Aorta (tissue), 5 donors: ENCODE results near the gene SUZ12. TPM values are rescaled to one million over a fixed set of nuclear protein-coding genes. Genes with fewer than 3 reads are reported as not detected.
"Not testable (repeated sequence)": the region's sequence is repeated elsewhere in the genome, so short reads cannot be mapped to it uniquely, and the experiment has no call there.

Experiments
- ATAC-seq: fragments of 200-7000 bp; cut with Tn5 transposase; one replicate; pipeline ENCODE4 v1.9.1; 2022; ENCODE audit warnings: moderate library complexity; ENCODE audit not compliant: low FRiP score
- DNase-seq, 2 donors: peaks; one replicate each; pipeline ENCODE4 v3.0.0-alpha.2; 2020
- H3K27ac ChIP-seq, 2 donors: one replicate each; pipeline ENCODE4 v1.5.1; 2013; ENCODE audit warnings: low read length in 2 of 2, mild to moderate bottlenecking in 2 of 2, moderate library complexity in 2 of 2, control low read depth in 1 of 2, inconsistent platforms in 1 of 2, low read depth in 1 of 2
- H3K27me3 ChIP-seq, 2 donors: one replicate each; pipeline ENCODE4 v1.6.1; 2013; ENCODE audit warnings: control low read depth in 1 of 2, low read length in 1 of 2, mild to moderate bottlenecking in 1 of 2, moderate library complexity in 1 of 2; ENCODE audit not compliant: insufficient read depth in 2 of 2, control insufficient read depth in 1 of 2
- H3K36me3 ChIP-seq, 2 donors: one replicate each; pipeline ENCODE4 v1.6.1; 2013; ENCODE audit warnings: control low read depth in 1 of 2, low read length in 1 of 2, mild to moderate bottlenecking in 1 of 2; ENCODE audit not compliant: insufficient read depth in 2 of 2, control insufficient read depth in 1 of 2
- H3K4me1 ChIP-seq, 2 donors: one replicate each; pipeline ENCODE4 v1.6.1; 2013; ENCODE audit warnings: low read length in 2 of 2, control low read depth in 1 of 2, mild to moderate bottlenecking in 1 of 2, moderate library complexity in 1 of 2; ENCODE audit not compliant: insufficient read depth in 2 of 2, control insufficient read depth in 1 of 2
- H3K4me3 ChIP-seq, 2 donors: one replicate each; pipeline ENCODE4 v1.5.1; 2013; ENCODE audit warnings: low read length in 2 of 2, control low read depth in 1 of 2, mild to moderate bottlenecking in 1 of 2
- H3K9me3 ChIP-seq: one replicate; pipeline ENCODE4 v1.6.1; 2013; ENCODE audit warnings: mild to moderate bottlenecking, low read length; ENCODE audit not compliant: control insufficient read depth
- WGBS, 2 donors: extraction: QIAGEN DNeasy Blood & Tissue Kit; methylation state at CpG; one replicate each; pipeline ENCODE4 v1.1.7; 2013; 5-methylcytosine and 5-hydroxymethylcytosine counted together
- intact Hi-C, 2 donors: fragments of 100-400 bp; cut with DNase I; formaldehyde crosslinking; loops; one replicate each; pipeline versions ENCODE4 v1.14.2 to v1.15.0; 2022
- polyA plus RNA-seq, 2 donors: library from polyadenylated mRNA; stranded (reverse); fragments of 200-250 nt; gene quantifications; one replicate each; pipeline ENCODE4 v1.2.3, GENCODE V29; 2013
- total RNA-seq, 2 donors: library from RNA; stranded (reverse); fragmentation: NEBNext Ultra II Directional; extraction: Animal tissue kit (Norgen Biotek cat#: 25700); gene quantifications; one replicate each; pipeline ENCODE4 v1.2.1, GENCODE V29; 2021
- donor health status: healthy with polysubstance abuse.
- donor health status: Bipolar disorder and iron deficiency.
- donor health status: DM: no; HTN: no; CAD: no.
- donor health status: DM: no; HTN: no; CAD: no.
- donor health status: DM: yes; HTN: yes; CAD: no.

The SUZ12 gene
- total and polyA plus RNA-seq, 4 donors: 8.9 to 20.1 (median 13.9) TPM

- ATAC-seq, H3K27ac ChIP-seq, H3K27me3 ChIP-seq, intact Hi-C loops, H3K4me3 ChIP-seq, H3K9me3 ChIP-seq, H3K4me1 ChIP-seq, H3K36me3 ChIP-seq, DNase-seq: not testable (repeated sequence)
- WGBS, 2 donors: 86 to 88% methylated on average over 5 of the region's 5 CpGs
Observed at GRCh38 chr17:31975391-31975790, 38.6 kb downstream of the SUZ12 start.

GRCh38 chr17:31991821-31992220, 55.0 kb downstream of the SUZ12 start:
- H3K27ac ChIP-seq, H3K36me3 ChIP-seq, H3K27me3 ChIP-seq, H3K4me3 ChIP-seq, H3K9me3 ChIP-seq, intact Hi-C loops, H3K4me1 ChIP-seq, ATAC-seq, DNase-seq: not testable (repeated sequence)
- WGBS, 2 donors: 97% methylated on average over 8 of the region's 8 CpGs

DNA sequence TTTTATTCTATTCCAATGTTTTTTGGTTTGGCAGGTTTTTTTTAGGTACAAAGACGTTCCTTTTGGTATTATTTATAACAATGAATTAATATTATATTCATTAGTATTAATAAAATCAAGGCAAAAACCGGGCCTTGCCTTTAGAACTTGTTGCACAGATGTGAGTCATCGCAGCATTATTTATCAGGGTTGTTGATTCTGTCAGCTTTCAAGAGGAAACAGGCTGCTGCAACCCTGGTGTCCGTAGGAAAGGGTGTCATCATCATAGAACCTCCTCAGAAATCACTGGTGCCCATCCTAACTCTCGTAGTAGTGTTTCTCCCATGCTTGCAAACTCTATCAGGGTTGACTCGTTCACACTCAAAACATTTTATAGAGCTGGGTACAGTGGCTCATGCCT, 60.2 kb downstream of the SUZ12 start:
- DNase-seq: no peak
- no peak for ATAC-seq
- WGBS, 2 donors: 91 to 94% methylated on average over 6 of the region's 6 CpGs
- intact Hi-C loops: no loop called here
- no peaks in the 10 kb centered on the region for H3K4me1 ChIP-seq
- H3K36me3 ChIP-seq: peaks cover 0 to 7% of the 10 kb centered on the region in 2 donors
- no peaks in the 10 kb centered on the region for H3K27me3 ChIP-seq
- H3K27ac ChIP-seq: no peak overlapping the region
- H3K4me3 ChIP-seq: no peak overlapping the region
- no peaks in the 10 kb centered on the region for H3K9me3 ChIP-seq

DNA sequence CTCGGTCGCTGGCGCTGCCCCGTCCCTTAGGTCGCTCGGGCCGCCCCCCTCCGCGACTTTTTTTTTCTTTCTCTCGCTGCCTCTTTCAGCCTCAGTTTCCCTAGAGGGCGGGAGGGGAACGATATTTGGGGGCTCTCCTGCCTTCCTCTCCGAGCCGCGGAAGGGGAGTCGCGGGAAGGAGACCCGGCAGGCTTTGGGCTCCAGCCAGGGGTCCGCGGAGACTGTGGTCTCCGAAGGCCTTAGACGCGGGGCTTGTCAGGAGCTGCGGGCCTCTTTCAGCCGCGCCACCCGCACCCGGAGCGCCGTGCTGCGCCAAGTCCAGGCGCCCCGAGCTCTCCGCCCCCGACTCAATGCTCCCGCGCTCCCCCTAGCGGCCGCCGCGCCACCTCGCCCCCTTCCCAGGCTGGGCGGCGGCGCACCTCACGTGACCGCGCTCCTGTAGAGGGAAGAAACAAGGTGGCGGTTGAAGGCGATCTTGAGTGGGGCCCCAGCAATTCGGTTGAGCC, 70.2 kb downstream of the SUZ12 start, which contains the start of gene LRRC37B:
TSS of gene LRRC37B (plus strand) at position 427 of the 506 bp plus-strand sequence. CDS start 14,010 bp downstream, outside the sequence.
- DNase-seq: peak; percentile 91 to 96
- H3K27me3 ChIP-seq: no peaks in the 10 kb centered on the region
- H3K4me1 ChIP-seq: no peaks in the 10 kb centered on the region
- H3K36me3 ChIP-seq: no peaks in the 10 kb centered on the region
- 1% methylated on average over 43 to 51 of the region's 51 CpGs for WGBS, 2 donors
- H3K4me3 ChIP-seq: peak within 1 kb of the TSS; percentile 74 to 83
- no peaks in the 10 kb centered on the region for H3K9me3 ChIP-seq
- intact Hi-C loops: loop anchor here (5.0 to 10.0 kb wide), 2 partner anchors 130 to 138 kb away; partner anchors contain the start of gene RHOT1 (in 1 of the 2)
- peak within 1 kb of the TSS in 1 of 2 donors; percentile 52 for H3K27ac ChIP-seq
- ATAC-seq: peak; percentile 99

- Histone ChIP-seq H3K27me3 (no peaks in the 10 kb centered on the region), H3K36me3 (no peaks in the 10 kb centered on the region), H3K4me1 (no peaks in the 10 kb centered on the region), H3K27ac (peak overlapping the region in 1 of 2 donors; percentile 52), H3K9me3 (no peaks in the 10 kb centered on the region), H3K4me3 (peak overlapping the region; percentile 74 to 83)
- ATAC-seq: peak; percentile 53
- WGBS, 2 donors: 0 to 1% methylated on average over 47 to 80 of the region's 80 CpGs
- DNase-seq: peak; percentile 53 to 77
- intact Hi-C loops: loop anchor here (5.0 to 10.0 kb wide), 2 partner anchors 130 to 137 kb away; partner anchors contain the start of gene RHOT1 (in 1 of the 2)
Observed at GRCh38 chr17:32007463-32008298, 70.9 kb downstream of the SUZ12 start.

DNA sequence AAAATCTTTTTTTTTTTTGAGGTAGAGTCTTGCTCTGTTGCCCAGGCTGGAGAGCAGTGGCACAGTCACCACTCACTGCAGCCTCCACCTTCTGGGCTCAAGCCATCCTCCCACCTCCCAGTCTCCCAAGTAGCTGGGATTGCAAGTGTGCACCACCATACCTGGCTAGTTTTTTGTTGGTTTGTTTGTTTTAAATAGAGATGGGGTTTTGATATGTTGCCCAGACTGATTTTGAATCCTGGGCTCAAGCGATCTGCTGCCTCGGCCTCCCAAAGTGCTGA, 72.4 kb downstream of the SUZ12 start:
- Histone ChIP-seq H3K27me3 (no peaks in the 10 kb centered on the region), H3K4me1 (no peaks in the 10 kb centered on the region), H3K9me3 (no peaks in the 10 kb centered on the region), H3K4me3 (peak overlapping the region in 1 of 2 donors; percentile 74), H3K27ac (no peak overlapping the region), H3K36me3 (no peaks in the 10 kb centered on the region)
- ATAC-seq (no peak), DNase-seq (no peak)
- 96 to 98% methylated on average over 2 of the region's 2 CpGs for WGBS, 2 donors
- intact Hi-C loops: loop anchor here (5.0 to 10.0 kb wide), 2 partner anchors 128 to 136 kb away; partner anchors contain the start of gene RHOT1 (in 1 of the 2)

GRCh38 chr17:32010114-32010513, 73.3 kb downstream of the SUZ12 start:
- intact Hi-C loops: no loop called here

DNA sequence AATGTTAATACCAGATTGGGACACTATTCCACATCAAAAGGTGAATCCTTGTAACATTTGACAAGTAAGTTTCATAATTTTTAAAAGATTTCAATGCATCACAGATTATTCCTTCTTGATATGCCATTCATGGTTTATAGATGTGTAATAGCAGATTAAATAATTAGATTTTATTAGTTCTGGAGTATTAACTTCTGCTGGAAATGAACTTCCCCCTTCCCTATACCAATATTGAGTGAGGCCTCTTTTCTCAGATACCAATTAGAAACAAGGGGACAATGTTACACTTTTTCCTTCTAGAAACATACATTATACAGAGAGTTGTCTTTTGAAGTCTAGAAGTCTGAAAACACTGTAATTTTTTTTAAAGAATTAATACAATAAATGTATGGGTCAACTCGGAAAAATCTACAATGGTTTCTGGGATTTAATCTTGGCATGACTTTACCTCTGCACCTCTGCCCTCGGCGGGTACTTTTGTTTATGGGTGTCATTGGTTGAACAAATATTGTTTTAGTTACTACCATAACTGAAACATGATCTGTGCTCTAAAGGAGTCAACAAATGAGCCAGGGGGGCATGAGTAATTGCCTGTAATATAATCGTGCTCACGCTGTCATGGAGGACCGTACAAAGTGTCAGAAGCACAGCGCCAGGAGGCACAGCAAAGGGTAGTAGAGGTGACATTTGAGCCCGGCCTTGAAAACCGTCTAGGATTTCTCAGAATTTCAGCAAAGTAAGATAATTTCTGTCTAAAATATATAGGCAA, 78.6 kb downstream of the SUZ12 start:
- H3K4me1 ChIP-seq: no peaks in the 10 kb centered on the region
- no peak overlapping the region for H3K27ac ChIP-seq
- H3K4me3 ChIP-seq: no peak overlapping the region
- intact Hi-C loops: no loop called here
- ATAC-seq (no peak), DNase-seq (no peak)
- peaks cover 0 to 1% of the 10 kb centered on the region in 2 donors for H3K36me3 ChIP-seq
- H3K9me3 ChIP-seq: no peaks in the 10 kb centered on the region
- no peaks in the 10 kb centered on the region for H3K27me3 ChIP-seq
- WGBS, 2 donors: 89 to 91% methylated on average over 9 of the region's 9 CpGs

More at GRCh38 chr17:32010114-32010513, 73.3 kb downstream of the SUZ12 start:
- H3K27ac ChIP-seq: no peak overlapping the region
- no peaks in the 10 kb centered on the region for H3K9me3 ChIP-seq
- no peaks in the 10 kb centered on the region for H3K27me3 ChIP-seq
- no peaks in the 10 kb centered on the region for H3K4me1 ChIP-seq
- DNase-seq (no peak), ATAC-seq (no peak)
- H3K36me3 ChIP-seq: no peaks in the 10 kb centered on the region
- 77 to 80% methylated on average over 4 of the region's 4 CpGs for WGBS, 2 donors
- no peak overlapping the region for H3K4me3 ChIP-seq
